DMS 273 (cell line): ENCODE results near the gene TRIM8.
"Not testable (repeated sequence)": the region's sequence is repeated elsewhere in the genome, so short reads cannot be mapped to it uniquely, and the experiment has no call there.

ENCODE experiments used
- DNase-seq: peaks from one replicate; lab custom pipeline; 2025; ENCODE audit not compliant: unreplicated experiment; lab: John Stamatoyannopoulos, UW

TRIM8 gene

DNA sequence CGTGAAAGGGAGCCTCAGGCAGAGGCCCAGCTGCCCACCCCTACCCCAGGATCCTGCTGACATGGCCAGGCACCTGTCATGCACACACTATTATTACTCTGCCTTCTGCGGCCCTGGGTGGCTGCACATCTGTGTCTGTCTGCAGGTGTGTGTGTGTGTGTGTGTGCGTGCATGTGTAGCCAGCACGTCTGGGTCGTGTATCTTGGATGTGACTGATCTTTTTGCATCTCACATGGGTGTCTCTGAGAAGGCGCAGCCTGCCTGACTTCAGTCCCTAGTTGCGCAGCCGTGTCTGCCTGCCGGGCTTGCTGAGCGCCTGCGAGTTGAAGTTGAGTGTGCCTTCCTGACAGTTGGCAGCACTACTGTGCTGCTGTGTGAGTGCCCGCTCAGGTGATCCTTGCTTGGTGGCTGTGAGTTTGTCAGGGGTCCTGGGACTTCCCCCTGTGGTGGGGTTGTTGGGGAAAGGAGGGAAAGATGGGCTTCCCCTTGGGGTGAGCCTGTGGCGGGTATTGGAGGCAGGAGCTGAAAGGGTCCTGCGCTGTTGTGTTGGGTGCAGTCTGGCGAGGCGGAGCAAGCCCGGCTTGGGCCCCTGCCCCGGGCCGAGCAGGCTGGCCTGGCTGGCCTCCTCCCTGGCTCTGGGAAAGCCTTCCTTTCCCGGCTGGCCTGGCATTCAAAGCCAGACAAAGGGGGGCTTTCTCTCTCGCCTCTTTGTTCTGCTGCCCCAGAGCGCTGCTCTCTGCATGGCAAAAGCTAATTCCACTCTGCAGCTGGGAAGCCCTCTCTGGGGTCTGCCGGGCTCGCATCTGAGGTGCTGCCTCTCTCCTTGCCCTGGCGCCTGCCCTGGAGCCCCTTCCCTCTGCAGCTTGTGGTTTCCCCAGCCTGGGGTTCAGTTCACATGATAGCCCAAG lies 4.9 kb downstream of the TRIM8 start:
- no peak for DNase-seq

DNA sequence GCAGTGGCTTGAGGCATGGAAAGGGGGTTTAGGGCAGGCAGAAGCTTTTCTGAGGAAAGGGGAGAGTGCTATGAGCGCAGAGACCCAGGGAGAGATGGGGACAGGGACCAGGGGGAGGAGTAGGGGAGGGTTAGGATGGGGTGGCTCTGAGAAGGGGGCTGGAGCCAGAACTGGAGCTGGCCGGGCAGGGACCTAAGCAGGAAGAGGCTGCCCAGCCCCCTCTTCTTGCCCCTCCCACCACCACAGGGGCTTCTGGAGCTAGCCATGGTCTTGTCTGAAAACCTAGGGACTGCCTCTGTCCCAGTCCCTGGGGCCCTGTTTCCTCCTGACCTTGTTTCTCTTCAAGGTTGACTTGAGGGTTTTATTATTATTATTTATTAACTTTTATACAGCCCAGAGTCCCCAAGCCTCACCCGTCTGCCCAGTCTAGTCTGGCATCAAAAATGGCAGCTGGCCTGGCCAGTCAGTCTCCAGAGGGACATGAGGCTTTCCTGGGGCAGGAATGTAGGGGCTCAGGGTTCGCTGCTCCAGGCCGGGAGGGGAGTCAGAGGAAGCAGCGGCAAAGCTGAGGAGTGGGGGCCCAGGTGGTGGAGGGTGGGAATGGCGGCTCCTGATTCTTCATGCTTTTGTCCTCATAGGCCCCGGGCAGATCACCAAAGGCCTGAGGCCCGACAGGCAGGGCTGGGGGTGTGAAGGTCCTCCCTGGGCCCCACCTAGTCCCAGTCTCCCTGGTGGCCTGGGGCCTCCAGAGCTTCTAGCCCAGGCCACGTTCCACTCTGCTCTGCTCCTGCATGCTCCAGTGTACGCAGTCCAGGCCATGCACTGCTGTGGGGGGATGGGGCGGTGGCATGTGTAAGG lies 5.7 kb downstream of the TRIM8 start:
- no peak for DNase-seq

DNA sequence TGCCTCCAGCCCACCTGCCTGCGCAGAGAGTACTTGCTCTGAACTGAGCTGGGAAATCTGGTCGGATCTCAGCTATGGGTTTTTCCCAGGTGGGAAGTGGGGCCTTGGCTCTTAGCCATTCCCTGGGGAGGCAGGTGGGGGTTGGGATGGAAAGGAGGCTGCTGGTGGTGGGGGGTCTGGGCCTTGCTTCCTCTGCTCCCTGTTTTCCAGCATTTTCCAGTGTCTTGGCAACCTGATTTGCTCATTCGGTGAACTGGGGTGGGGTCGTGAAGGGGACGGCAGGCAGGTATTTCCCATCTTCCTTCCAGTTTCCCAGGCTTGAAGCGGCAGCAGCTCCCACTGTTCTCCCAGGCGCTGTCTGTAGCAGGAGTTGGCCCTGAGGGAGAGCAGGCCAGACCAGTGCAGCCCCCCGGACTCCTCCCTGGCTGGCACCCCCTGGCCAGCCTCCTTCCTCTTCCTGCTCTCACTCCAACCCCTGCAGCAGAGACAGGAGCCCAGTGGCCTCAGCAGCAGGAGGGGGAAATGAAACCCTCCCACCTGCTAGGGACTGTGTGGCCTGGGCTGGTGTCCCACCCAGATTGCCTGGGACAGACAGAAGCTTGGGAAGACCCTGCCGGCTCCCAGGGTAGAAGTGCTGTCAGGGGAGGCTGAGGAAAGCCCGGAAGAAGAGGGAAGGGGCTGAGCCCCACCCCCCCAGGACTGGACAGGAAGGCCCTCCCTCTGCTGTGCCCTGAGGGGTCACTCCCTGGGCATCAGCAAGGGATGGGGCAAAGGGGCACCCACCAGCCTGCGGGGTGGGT lies 6.6 kb downstream of the TRIM8 start:
- DNase-seq: no peak

DNA sequence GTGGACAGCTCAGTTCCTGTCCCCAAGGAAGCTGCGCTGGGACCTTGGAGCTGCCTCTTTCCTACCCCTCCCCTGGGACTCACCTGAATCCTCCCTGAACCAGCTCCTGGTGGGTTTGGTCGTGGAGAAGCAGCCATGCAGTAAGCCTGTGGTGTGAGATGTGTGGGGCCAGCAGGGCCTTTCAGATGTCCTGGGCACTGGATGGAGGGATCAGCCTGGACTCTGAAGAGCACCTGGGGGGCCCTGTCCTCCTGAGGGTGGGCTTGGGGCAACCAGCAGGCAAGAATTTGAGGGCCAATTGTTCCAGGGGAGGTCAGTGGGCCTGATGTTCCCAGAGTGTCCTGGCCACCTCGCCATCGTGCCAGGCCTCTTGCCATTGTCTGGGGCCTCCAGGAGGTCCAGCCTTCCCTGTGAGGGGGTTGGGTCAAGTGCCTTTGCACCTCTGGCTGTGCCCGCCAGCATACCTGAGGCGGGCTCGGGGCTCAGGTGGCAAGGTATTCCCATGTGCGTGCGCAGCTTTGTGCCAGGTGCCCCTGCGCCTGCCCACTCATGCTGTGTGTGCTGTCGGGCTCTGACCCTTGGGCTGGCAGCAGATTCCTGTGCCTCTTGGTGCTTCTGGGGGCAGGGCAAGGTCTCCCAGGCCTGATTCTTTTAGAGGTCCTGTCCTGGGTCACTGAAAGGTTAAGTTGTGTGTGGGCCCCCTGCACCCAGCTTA lies 7.3 kb downstream of the TRIM8 start:
- no peak for DNase-seq

DNA sequence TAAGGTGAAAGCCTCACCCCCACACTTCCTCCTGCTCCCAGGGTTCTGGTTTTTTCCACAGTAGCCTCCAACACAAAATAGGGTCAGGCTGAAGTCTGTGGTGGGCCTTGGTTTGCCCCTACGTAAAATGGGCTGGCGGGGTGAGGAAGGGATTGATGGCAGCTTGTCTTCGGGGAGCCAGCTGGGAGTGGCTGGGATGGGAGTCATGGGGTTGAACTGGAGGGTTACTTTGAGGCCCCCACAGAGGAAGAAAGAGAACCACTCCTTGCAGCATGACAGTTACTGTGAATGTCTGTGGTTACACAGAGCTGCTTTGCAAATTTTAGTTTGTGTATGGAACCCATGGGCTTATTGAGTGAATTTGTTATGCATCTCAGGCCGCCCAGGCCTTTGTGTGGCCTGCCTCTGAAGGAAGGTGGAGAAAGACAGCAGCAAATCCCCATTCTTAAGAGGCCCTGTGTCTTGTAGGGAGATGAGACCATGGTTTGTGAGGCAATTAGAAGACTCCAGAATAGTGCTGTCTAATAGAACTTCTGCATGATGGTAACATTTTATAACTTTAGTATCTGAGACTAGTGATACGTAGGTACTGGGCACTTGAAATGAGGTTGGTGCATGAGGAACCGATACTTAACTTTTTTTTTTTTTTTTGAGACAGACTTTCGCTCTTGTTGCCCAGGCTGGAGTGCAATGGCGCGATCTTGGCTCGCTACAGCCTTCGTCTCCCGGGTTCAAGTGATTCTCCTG lies 8.1 kb downstream of the TRIM8 start:
- no peak for DNase-seq

DNA sequence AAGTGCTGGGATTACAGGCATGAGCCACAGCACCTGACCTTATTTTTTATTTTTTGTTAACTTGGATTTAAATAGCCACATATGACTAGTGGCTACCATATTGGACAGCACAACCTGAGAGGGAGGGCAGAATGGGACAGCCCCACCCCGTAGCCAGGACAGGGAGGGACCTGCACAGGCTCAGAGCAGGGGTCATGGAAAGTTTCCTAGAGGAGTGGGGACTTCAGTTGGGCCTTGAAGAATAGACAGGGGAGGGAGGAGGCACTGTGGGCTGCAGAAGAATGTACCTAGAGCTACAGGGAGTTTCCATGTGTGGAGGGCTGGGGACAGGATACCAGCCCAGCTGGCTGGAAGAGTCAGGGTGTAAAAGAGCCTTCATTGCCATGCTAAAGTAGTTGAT lies 8.8 kb downstream of the TRIM8 start:
- no peak for DNase-seq

DNA sequence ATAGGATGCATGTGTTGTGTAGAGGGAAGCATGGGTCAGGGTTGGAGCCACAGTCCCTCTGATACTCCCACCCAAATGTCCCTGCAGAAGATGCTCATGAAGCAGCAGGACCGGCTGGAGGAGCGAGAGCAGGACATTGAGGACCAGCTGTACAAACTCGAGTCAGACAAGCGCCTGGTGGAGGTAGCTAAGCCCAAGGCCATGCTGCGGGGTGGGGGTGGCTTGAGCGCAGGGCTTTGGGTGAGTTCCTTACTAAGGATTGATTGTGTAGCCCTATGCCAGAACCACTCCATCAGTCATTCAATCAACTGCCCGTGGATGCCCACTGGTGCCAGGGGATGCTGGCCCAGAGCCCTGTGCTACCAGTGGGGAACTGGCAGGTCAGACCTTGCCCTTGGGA lies 10.3 kb downstream of the TRIM8 start:
- DNase-seq: no peak

DNA sequence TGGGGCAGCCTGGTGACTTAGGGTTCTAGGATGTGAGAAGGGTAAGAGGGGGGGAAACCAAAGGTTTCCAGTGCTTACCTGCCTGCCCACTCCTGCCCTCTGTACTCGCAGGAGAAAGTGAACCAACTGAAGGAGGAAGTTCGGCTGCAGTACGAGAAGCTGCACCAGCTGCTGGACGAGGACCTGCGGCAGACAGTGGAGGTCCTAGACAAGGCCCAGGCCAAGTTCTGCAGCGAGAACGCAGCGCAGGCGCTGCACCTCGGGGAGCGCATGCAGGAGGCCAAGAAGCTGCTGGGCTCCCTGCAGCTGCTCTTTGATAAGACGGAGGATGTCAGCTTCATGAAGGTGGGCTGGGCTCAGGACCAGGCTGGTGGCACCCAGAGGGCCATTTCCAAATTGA lies 10.7 kb downstream of the TRIM8 start:
- no peak for DNase-seq

DNA sequence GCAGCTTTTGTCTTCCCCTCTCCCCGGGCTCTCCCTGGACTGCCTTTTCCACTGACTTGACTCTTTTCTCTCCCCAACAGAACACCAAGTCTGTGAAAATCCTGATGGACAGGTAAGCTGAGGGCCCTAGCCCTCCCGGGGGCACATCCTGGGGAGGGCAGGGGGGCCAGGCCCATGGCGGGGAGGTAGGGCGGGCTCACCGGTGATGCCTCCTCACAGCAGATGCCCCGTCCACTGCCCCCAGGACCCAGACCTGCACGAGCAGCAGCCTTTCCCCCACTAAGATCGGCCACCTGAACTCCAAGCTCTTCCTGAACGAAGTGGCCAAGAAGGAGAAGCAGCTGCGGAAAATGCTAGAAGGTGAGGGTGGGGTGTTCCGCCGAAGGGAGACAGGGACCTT lies 11.7 kb downstream of the TRIM8 start:
- DNase-seq: no peak

DNA sequence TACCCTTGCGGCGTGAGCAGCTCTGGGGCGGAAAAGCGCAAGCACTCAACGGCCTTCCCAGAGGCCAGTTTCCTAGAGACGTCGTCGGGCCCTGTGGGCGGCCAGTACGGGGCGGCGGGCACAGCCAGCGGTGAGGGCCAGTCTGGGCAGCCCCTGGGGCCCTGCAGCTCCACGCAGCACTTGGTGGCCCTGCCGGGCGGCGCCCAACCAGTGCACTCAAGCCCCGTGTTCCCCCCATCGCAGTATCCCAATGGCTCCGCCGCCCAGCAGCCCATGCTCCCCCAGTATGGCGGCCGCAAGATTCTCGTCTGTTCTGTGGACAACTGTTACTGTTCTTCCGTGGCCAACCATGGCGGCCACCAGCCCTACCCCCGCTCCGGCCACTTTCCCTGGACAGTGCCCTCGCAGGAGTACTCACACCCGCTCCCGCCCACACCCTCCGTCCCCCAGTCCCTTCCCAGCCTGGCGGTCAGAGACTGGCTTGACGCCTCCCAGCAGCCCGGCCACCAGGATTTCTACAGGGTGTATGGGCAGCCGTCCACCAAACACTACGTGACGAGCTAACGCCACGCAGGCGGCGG lies 12.6 kb downstream of the TRIM8 start:
- DNase-seq: no peak

DNA sequence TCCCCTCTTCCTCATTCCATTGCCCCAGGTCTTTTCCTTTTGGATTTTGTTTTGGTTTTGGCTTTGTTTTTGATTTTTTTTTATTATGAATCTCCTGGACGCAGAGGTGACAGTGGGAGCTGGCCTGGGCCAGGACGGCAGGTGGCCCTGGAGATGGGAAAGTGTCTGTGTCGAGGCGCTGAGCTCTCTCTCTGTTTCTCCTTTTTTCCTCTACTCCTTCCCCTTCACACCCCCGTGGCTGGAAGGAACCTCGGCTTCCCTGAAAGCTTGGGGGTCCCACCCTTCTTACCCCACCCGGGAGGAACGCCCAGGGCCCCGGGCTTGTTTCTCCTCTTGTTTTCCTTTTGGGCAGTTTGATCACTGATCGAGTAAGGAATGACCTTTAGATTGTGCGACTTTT lies 13.2 kb downstream of the TRIM8 start:
- DNase-seq: no peak

DNA sequence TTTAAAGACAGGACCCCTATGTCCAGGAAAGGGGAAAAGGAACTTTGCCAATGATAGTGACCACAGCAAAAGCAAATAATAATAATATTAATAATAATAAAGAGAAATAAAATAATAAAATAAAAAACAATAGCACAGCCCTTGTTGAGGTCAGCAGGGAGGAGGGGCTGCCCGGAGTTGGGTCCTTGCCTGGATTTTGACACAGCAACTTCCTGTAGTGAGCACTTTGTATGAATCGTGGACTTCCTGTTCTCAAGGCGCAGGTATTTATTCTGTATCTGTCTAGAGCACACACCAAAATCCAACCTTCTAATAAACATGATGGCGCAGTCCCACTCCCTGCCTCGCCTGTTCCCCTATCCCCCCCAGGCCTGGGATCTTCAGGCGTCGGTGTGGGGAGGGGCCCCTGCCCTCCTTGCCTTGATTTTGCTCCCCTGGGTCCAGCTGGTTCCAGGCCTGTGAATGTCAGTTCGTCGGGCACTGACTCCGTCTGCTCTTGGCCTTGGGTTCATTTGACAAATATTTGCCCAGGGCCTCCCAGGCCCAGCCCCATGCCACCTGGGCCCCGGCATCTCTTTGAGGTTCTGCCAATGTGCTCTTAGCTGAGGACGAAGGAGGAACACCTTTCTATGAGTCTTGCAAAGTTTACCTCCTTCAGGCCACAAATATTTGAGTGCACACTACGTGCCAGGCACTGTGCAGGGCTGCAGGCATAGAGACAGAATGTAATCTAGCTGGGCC lies 13.9 kb downstream of the TRIM8 start:
- DNase-seq: no peak

DNA sequence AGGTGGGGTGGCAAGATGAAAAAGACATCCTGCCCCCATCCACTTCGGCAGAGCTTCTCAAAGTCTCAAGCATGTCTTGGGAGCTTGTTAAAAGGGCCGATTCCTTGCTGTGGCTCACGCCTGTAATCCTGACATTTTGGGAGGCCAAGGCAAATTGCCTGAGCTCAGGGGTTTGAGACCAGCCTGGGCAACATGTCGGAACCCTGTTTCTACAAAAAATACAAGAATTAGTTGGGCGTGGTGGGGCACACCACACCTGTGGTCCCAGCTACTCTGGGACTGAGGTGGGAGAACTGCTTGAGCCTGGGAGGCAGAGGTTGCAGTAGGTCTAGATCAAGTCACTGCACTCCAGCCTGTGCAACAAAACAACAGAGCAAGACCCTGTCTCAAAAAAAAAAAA lies 14.5 kb downstream of the TRIM8 start:
- DNase-seq: no peak

DNA sequence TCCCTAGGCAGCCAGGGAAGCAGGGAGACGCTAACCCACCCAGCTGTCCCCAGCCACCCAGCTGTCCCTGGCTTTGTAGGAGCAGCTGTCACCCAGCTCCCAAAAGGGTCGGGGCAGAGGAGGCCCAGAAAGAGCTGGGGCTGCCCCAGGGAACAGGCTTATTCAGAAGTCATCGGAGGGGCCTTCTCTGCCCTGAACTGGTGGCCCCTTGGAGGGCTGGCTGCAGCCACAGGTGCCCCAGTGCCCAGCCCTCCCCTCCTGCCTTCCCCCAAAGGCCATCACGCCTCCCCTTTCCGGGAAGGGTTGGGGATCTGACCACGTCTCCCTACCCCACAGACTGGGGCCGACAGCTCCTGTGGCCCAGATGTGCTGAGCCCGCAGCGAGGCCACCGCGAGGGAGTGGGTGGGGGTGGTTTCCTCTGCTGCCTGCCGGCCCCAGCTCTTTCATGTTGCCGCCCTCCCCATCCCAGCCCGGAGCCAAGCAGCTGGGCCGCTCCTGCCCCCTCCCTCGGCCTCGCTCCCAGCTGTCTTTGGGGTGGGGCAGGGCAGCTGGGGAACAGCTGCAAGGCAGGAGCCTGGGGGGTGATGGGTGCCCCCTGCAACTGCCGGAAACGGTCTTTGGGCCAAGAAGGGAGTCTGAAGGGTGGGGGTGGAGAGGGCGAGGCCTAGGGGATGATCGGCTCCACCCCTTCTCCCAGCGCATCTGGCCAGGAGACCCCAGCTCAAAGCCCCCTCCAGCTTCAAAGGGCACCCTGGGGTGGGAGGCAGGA lies 16.8 kb downstream of the TRIM8 start:
- peak; percentile 82 for DNase-seq

DNA sequence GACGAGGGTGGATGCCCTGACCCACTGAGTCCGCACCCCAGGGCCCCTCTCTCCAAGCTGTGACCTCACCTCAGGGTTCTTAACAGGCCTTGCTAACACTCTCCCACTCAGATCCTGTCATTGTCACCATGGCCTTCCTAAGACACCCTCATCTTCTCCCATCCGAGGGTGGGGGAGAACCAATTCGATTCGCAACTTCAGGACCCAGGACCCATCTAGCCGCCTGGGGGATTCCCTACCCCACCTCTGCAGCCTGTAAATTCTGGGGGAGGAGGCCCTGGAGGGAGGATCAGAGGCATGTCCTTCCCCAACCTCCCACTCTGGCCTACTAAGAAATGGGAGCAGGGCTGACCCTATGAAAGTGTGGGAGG lies 17.4 kb downstream of the TRIM8 start:
- no peak for DNase-seq

DNA sequence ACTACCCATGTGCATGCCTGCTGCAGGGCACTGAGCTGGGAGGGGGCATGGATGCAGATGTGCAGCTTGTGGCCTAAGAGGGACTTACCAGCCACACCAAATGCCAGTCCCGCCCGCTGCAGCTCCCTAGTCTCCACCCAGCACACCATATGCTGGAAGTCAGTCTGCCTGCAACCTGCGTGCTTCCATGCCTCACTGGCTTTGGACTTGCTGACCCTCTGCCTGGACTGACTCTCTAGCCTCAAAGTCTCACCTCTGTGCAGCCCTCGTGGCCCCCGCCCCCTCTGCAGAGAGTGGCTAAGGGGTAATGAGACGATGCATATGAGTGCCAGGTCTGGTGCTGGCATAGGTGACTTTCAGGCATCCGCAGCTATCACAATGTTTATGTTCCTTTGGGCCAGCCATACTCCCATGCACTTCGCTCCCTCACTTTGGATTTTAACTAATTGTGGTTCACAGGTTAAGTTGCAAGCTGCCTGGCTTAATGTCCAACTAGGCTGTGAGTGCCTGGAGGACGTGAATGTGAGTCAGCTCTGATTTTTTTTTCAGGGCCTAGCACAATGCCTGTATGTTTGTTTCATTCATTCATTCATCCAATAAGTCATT lies 21.7 kb downstream of the TRIM8 start:
- peak; percentile 22 for DNase-seq

DNA sequence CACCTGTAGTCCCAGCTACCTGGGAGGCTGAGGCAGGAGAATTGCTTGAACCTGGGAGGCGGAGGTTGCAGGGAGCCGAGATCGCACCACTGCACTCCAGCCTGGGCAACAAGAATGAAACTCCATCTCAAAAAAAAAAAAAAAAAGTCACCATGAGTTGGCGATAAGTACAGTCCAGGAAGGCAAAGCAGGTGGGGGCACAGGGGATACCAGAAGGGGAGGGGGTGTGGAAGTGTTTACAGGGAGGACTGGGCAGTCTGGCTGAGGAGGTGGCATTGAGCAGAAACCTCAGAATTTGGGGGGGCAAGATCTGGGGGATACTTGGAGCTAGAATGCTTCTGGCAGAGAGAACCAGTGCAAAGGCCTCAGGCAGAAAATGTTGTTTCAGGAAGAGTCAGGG lies 23.1 kb downstream of the TRIM8 start:
- DNase-seq: not testable (repeated sequence)
